Measurements from ENCODE around the gene PRKCH. TPM values are rescaled to one million over a fixed set of nuclear protein-coding genes. Genes with fewer than 3 reads are reported as not detected.

Gene PRKCH
- total and polyA plus RNA-seq, 9 of the 15 experiments (the other 6 are each of a cell fraction or from before 2014, with no cell fraction given): 0.61 to 4.4 (median 4.0) TPM

GRCh38 chr14:61401461-61401860 lies 80.1 kb downstream of the PRKCH start:
- Histone ChIP-seq H3K9ac (ENCODE audit: insufficient read depth in 1 of 2, low read depth in 2 of 2, low read length in 2 of 2) (no peak overlapping the region), H3K79me2 (ENCODE audit: control insufficient read depth, insufficient read depth, low read length) (no peaks in the 10 kb centered on the region), H3K36me3 (ENCODE audit: control insufficient read depth, insufficient read depth, low read length) (no peaks in the 10 kb centered on the region), H3K4me3 (no peak overlapping the region), H3K4me1 (replicated peaks in 1 of 2; ENCODE audit: control insufficient read depth in 2 of 2, insufficient read depth in 2 of 2, low read length in 2 of 2) (no peaks in the 10 kb centered on the region), H3K27ac (ENCODE audit: extremely low read depth, low read depth, low read length) (no peak overlapping the region), H3K4me2 (ENCODE audit: insufficient read depth, low read length) (no peak overlapping the region), H3K9me3 (replicated peaks; ENCODE audit: control insufficient read depth, insufficient read depth, low read depth, low read length) (no peaks in the 10 kb centered on the region), H3K27me3 (ENCODE audit: control insufficient read depth in 2 of 2, insufficient read depth in 2 of 2, low read length in 2 of 2) (no peaks in the 10 kb centered on the region), H2AFZ (ENCODE audit: low read depth, low read length) (no peak overlapping the region), H3K9me1 (ENCODE audit: control insufficient read depth, insufficient read depth, low read length) (no peaks in the 10 kb centered on the region), H4K20me1 (replicated peaks; ENCODE audit: control insufficient read depth, insufficient read depth, low read length) (no peaks in the 10 kb centered on the region)
- ChIA-PET POLR2A (no interaction called here), CTCF (ENCODE audit: low intra/inter-chr PET ratio) (no interaction called here)
- ATAC-seq (no peak), FAIRE-seq (no peak), DNase-seq (ENCODE audit: extremely low read depth in 1 of 4, low spot score in 3 of 4) (no peak)
- in situ Hi-C loops (cut with MboI) (no loop called here), intact Hi-C loops (cut with micrococcal nuclease) (no loop called here)
- 13% methylated on average over 2 of the region's 2 CpGs for WGBS (ENCODE audit: insufficient coverage, low coverage, missing lambda C conversion rate)
- no TSS peak for BruUV-seq (replicated peaks)
- no peak for TF ChIP-seq PKNOX1 (IDR thresholded peaks at IDR 0.05)
- TF ChIP-seq ILF3 (IDR thresholded peaks at IDR 0.05; ENCODE audit: borderline replicate concordance): no peak
- TF ChIP-seq RBM25 (IDR thresholded peaks at IDR 0.05; ENCODE audit: low read depth, low read length, severe bottlenecking): no peak
- no peak for TF ChIP-seq TCF7L2 (IDR thresholded peaks at IDR 0.05; ENCODE audit: low read depth, low read length)

- H2AFZ ChIP-seq (ENCODE audit: low read depth, low read length): no peak overlapping the region
- TF ChIP-seq ID3 (CRISPR knock-in tag; IDR thresholded peaks at IDR 0.05) (no peak), ID3 (tag; IDR thresholded peaks at IDR 0.05) (no peak), CHD4 (IDR thresholded peaks at IDR 0.05; ENCODE audit: insufficient read depth, insufficient replicate concordance, low read depth, low read length, poor library complexity, severe bottlenecking) (no peak), FOXP1 (CRISPR knock-in tag; IDR thresholded peaks at IDR 0.05) (no peak), PREB (CRISPR knock-in tag; IDR thresholded peaks at IDR 0.05) (no peak), SMARCC2 (IDR thresholded peaks at IDR 0.05; ENCODE audit: low read depth) (no peak), TAF1 (IDR thresholded peaks at IDR 0.05; ENCODE audit: control insufficient read depth, extremely low read depth, insufficient read depth, low read length, severe bottlenecking) (no peak), ZNF507 (tag; conservative IDR thresholded peaks at IDR 0.05) (no peak), RBM22 (IDR thresholded peaks at IDR 0.05; ENCODE audit: low read depth, low read length, poor library complexity, severe bottlenecking) (no peak), NCOA4 (IDR thresholded peaks at IDR 0.05; ENCODE audit: partially characterized antibody) (no peak)
- FAIRE-seq: no peak
- no peaks in the 10 kb centered on the region for H4K20me1 ChIP-seq (replicated peaks; ENCODE audit: control insufficient read depth, insufficient read depth, low read length)
- intact Hi-C loops (cut with micrococcal nuclease) (no loop called here), in situ Hi-C loops (cut with MboI) (no loop called here)
- H3K27me3 ChIP-seq (ENCODE audit: control insufficient read depth in 2 of 2, insufficient read depth in 2 of 2, low read length in 2 of 2): no peaks in the 10 kb centered on the region
- no peak for ATAC-seq
- ChIA-PET POLR2A (no interaction called here), CTCF (ENCODE audit: low intra/inter-chr PET ratio) (no interaction called here)
- no peak for DNase-seq (ENCODE audit: extremely low read depth in 1 of 4, low spot score in 3 of 4)
- H3K4me1 ChIP-seq (replicated peaks in 1 of 2; ENCODE audit: control insufficient read depth in 2 of 2, insufficient read depth in 2 of 2, low read length in 2 of 2): no peaks in the 10 kb centered on the region
- no peaks in the 10 kb centered on the region for H3K36me3 ChIP-seq (ENCODE audit: control insufficient read depth, insufficient read depth, low read length)
- H3K4me2 ChIP-seq (ENCODE audit: insufficient read depth, low read length): no peak overlapping the region
- WGBS (ENCODE audit: insufficient coverage, low coverage, missing lambda C conversion rate): 41% methylated on average over 2 of the region's 2 CpGs
- H3K4me3 ChIP-seq: no peak overlapping the region
- no TSS peak for BruUV-seq (replicated peaks)
- H3K9ac ChIP-seq (ENCODE audit: insufficient read depth in 1 of 2, low read depth in 2 of 2, low read length in 2 of 2): no peak overlapping the region
- no peaks in the 10 kb centered on the region for H3K9me3 ChIP-seq (replicated peaks; ENCODE audit: control insufficient read depth, insufficient read depth, low read depth, low read length)
- no peak overlapping the region for H3K27ac ChIP-seq (ENCODE audit: extremely low read depth, low read depth, low read length)
- no peaks in the 10 kb centered on the region for H3K9me1 ChIP-seq (ENCODE audit: control insufficient read depth, insufficient read depth, low read length)
- H3K79me2 ChIP-seq (ENCODE audit: control insufficient read depth, insufficient read depth, low read length): no peaks in the 10 kb centered on the region
These were observed 82.0 kb downstream of the PRKCH start for GRCh38 chr14:61403411-61403810.
